Esophagus squamous epithelium (tissue), 4 donors: ENCODE results near the gene C1QTNF9B.

ENCODE experiments used
- CTCF ChIP-seq, 6 experiments: fragments of 450-650 bp in 4 of 6; fragments of 200-600 bp in 2 of 6; sonication (generic) in 2 of 6; IDR thresholded peaks; one replicate each; pipeline ENCODE4 v1.5.1; 2016 to 2019; ENCODE audit warnings: antibody characterized with exemption in 6 of 6, mild to moderate bottlenecking in 4 of 6, moderate library complexity in 4 of 6
- POLR2A ChIP-seq, 4 donors: fragments of 450-650 bp; IDR thresholded peaks; one replicate each; pipeline ENCODE4 v1.6.1; 2017; ENCODE audit warnings: antibody characterized with exemption in 4 of 4, mild to moderate bottlenecking in 4 of 4, moderate library complexity in 3 of 4

- TF ChIP-seq POLR2A (IDR thresholded peaks at IDR 0.05), result no peak
- no peak for TF ChIP-seq CTCF (IDR thresholded peaks at IDR 0.05)
Observed at GRCh38 chr13:23851106-23851505, 46.2 kb downstream of the C1QTNF9B start.
